H1 (cell line): Measurements from ENCODE around the gene FBXW10B. TPM values are rescaled to one million over a fixed set of nuclear protein-coding genes. Genes with fewer than 3 reads are reported as not detected.

Experiments
- SAP30 ChIP-seq: fragments of 300-600 bp; sonication (generic); IDR thresholded peaks from 2 replicates; pipeline ENCODE4 v1.7.1; 2012; ENCODE audit warnings: low read length, moderate library complexity, mild to moderate bottlenecking, inconsistent platforms; ENCODE audit not compliant: insufficient read depth, insufficient replicate concordance
- TAF1 ChIP-seq: IDR thresholded peaks from 2 replicates; pipeline ENCODE4 v1.6.1; 2011; ENCODE audit warnings: mild to moderate bottlenecking, low read depth, low read length
- USF2 ChIP-seq: IDR thresholded peaks from 2 replicates; pipeline ENCODE4 v1.6.1; 2011; ENCODE audit warnings: low read length, improper control_type of control experiment
- polyA plus RNA-seq, 7 experiments: library from polyadenylated mRNA; depleted of rRNA in 3 of 7; stranded (reverse) in 5 of 7; unstranded in 2 of 7; fragments of >200 nt in 5 of 7; fragments of 200-250 nt in 2 of 7; gene quantifications; 1 replicate in 5 of 7; 2 replicates in 1 of 7; 4 replicates in 1 of 7; pipeline versions ENCODE4 v1.2.1 to v1.2.3, GENCODE V29; 2011 to 2013; ENCODE audit warnings: missing spikeins in 2 of 7, mixed read lengths in 2 of 7
- total RNA-seq: library from RNA; stranded (reverse); fragmentation: NEBNext Ultra II Directional; extraction: Animal tissue kit (Norgen Biotek cat#: 25700); gene quantifications from 2 replicates; pipeline ENCODE4 v1.2.1, GENCODE V29; 2021
- TF ChIP-seq, protein P1 (sequence below): fragments of 300-600 bp; sonication (generic); IDR thresholded peaks from 2 replicates; pipeline ENCODE4 v1.7.1; 2012; ENCODE audit warnings: low read length, moderate library complexity, mild to moderate bottlenecking, inconsistent platforms; ENCODE audit not compliant: insufficient replicate concordance

FBXW10B gene
- total and polyA plus RNA-seq, 2 of the 8 experiments (the other 6 are each of a cell fraction or from before 2014, with no cell fraction given): 0.14 TPM; not detected in 1

DNA sequence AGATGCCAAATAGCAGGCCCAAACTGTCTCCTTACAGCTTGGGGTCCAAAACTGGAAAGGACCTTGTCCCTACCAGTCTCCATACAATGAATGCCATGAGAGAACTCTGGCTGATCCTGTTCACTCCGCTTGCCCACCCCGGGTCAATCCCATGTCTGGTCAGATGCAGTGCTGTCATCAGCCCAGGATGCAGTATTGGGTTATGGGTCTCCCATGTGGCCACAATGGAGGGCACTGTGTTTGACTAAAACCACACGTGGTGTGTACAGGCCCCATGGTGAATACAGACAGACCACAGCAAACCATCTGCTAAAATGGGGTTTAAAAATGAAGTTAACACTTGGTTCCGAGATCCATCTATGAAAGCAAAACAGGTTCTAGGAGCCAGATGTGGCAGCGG, 44.2 kb upstream of the FBXW10B start (continued):
- TF ChIP-seq, protein P1, sequence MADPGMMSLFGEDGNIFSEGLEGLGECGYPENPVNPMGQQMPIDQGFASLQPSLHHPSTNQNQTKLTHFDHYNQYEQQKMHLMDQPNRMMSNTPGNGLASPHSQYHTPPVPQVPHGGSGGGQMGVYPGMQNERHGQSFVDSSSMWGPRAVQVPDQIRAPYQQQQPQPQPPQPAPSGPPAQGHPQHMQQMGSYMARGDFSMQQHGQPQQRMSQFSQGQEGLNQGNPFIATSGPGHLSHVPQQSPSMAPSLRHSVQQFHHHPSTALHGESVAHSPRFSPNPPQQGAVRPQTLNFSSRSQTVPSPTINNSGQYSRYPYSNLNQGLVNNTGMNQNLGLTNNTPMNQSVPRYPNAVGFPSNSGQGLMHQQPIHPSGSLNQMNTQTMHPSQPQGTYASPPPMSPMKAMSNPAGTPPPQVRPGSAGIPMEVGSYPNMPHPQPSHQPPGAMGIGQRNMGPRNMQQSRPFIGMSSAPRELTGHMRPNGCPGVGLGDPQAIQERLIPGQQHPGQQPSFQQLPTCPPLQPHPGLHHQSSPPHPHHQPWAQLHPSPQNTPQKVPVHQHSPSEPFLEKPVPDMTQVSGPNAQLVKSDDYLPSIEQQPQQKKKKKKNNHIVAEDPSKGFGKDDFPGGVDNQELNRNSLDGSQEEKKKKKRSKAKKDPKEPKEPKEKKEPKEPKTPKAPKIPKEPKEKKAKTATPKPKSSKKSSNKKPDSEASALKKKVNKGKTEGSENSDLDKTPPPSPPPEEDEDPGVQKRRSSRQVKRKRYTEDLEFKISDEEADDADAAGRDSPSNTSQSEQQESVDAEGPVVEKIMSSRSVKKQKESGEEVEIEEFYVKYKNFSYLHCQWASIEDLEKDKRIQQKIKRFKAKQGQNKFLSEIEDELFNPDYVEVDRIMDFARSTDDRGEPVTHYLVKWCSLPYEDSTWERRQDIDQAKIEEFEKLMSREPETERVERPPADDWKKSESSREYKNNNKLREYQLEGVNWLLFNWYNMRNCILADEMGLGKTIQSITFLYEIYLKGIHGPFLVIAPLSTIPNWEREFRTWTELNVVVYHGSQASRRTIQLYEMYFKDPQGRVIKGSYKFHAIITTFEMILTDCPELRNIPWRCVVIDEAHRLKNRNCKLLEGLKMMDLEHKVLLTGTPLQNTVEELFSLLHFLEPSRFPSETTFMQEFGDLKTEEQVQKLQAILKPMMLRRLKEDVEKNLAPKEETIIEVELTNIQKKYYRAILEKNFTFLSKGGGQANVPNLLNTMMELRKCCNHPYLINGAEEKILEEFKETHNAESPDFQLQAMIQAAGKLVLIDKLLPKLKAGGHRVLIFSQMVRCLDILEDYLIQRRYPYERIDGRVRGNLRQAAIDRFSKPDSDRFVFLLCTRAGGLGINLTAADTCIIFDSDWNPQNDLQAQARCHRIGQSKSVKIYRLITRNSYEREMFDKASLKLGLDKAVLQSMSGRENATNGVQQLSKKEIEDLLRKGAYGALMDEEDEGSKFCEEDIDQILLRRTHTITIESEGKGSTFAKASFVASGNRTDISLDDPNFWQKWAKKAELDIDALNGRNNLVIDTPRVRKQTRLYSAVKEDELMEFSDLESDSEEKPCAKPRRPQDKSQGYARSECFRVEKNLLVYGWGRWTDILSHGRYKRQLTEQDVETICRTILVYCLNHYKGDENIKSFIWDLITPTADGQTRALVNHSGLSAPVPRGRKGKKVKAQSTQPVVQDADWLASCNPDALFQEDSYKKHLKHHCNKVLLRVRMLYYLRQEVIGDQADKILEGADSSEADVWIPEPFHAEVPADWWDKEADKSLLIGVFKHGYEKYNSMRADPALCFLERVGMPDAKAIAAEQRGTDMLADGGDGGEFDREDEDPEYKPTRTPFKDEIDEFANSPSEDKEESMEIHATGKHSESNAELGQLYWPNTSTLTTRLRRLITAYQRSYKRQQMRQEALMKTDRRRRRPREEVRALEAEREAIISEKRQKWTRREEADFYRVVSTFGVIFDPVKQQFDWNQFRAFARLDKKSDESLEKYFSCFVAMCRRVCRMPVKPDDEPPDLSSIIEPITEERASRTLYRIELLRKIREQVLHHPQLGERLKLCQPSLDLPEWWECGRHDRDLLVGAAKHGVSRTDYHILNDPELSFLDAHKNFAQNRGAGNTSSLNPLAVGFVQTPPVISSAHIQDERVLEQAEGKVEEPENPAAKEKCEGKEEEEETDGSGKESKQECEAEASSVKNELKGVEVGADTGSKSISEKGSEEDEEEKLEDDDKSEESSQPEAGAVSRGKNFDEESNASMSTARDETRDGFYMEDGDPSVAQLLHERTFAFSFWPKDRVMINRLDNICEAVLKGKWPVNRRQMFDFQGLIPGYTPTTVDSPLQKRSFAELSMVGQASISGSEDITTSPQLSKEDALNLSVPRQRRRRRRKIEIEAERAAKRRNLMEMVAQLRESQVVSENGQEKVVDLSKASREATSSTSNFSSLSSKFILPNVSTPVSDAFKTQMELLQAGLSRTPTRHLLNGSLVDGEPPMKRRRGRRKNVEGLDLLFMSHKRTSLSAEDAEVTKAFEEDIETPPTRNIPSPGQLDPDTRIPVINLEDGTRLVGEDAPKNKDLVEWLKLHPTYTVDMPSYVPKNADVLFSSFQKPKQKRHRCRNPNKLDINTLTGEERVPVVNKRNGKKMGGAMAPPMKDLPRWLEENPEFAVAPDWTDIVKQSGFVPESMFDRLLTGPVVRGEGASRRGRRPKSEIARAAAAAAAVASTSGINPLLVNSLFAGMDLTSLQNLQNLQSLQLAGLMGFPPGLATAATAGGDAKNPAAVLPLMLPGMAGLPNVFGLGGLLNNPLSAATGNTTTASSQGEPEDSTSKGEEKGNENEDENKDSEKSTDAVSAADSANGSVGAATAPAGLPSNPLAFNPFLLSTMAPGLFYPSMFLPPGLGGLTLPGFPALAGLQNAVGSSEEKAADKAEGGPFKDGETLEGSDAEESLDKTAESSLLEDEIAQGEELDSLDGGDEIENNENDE: no peak
- TF ChIP-seq SAP30 (no peak), TAF1 (no peak), USF2 (no peak)
